Lower leg skin (tissue), 4 donors: ENCODE data around the gene SLC30A3. TPM values are rescaled to one million over a fixed set of nuclear protein-coding genes. Genes with fewer than 3 reads are reported as not detected.

Experiments
- DNase-seq, 2 donors: peaks; one replicate each; pipeline ENCODE4 v3.0.0-alpha.2; 2019; ENCODE audit warnings: low spot score in 2 of 2
- H3K4me3 ChIP-seq: fragments of 200-600 bp; sonication (generic); 2 replicates; pipeline ENCODE4 v1.5.1; 2017; ENCODE audit warnings: mild to moderate bottlenecking, low read depth; ENCODE audit not compliant: poor library complexity, severe bottlenecking
- CTCF ChIP-seq, 3 donors: fragments of 450-650 bp; IDR thresholded peaks; one replicate each; pipeline ENCODE4 v1.5.1; 2016; ENCODE audit warnings: antibody characterized with exemption in 3 of 3, mild to moderate bottlenecking in 3 of 3, moderate library complexity in 2 of 3
- POLR2A ChIP-seq, 2 donors: fragments of 450-650 bp; IDR thresholded peaks; one replicate each; pipeline ENCODE4 v1.6.1; 2016 to 2017; ENCODE audit warnings: antibody characterized with exemption in 2 of 2, mild to moderate bottlenecking in 1 of 2, moderate library complexity in 1 of 2
- WGBS, 2 donors: methylation state at CpG; one replicate each; pipeline ENCODE4 v1.1.5; 2018; 5-methylcytosine and 5-hydroxymethylcytosine counted together
- intact Hi-C: fragments of 100-400 bp; cut with DNase I; formaldehyde crosslinking; loops from one replicate; pipeline ENCODE4 v1.15.0; 2023; ENCODE audit warnings: low total_unique reads
- total RNA-seq, 4 donors: library from RNA; depleted of rRNA; stranded (reverse); fragments of >200 nt; gene quantifications; one replicate each; pipeline ENCODE4 v1.1.0, GENCODE V29; 2016

The SLC30A3 gene
- total RNA-seq, 4 donors from 2014 or later = 0.15 TPM; not detected in 3

- no peak overlapping the region for H3K4me3 ChIP-seq
- intact Hi-C loops = no loop called here
- DNase-seq = no peak
- WGBS, 2 donors = 29 to 58% methylated on average over 6 to 22 of the region's 22 CpGs
- TF ChIP-seq CTCF (IDR thresholded peaks at IDR 0.05) (no peak), POLR2A (IDR thresholded peaks at IDR 0.05) (no peak)
These were observed 12.8 kb downstream of the SLC30A3 start for GRCh38 chr2:27249891-27250651.

- no peak for TF ChIP-seq CTCF (IDR thresholded peaks at IDR 0.05)
- no peak for TF ChIP-seq POLR2A (IDR thresholded peaks at IDR 0.05)
- H3K4me3 ChIP-seq = no peak overlapping the region
- intact Hi-C loops = no loop called here
- DNase-seq = no peak
- 54 to 64% methylated on average over 12 of the region's 12 CpGs for WGBS, 2 donors
These were observed 13.5 kb downstream of the SLC30A3 start for GRCh38 chr2:27249159-27249890.

GRCh38 chr2:27247893-27248292, 15.0 kb downstream of the SLC30A3 start:
- TF ChIP-seq CTCF (IDR thresholded peaks at IDR 0.05) = no peak
- TF ChIP-seq POLR2A (IDR thresholded peaks at IDR 0.05) = no peak
- WGBS, 2 donors = 95 to 97% methylated on average over 4 of the region's 4 CpGs
- intact Hi-C loops = no loop called here
- DNase-seq = no peak
- no peak overlapping the region for H3K4me3 ChIP-seq

GRCh38 chr2:27245626-27246025, 17.2 kb downstream of the SLC30A3 start:
- DNase-seq = no peak
- TF ChIP-seq POLR2A (IDR thresholded peaks at IDR 0.05) (no peak), CTCF (IDR thresholded peaks at IDR 0.05) (no peak)
- 80 to 82% methylated on average over 4 of the region's 4 CpGs for WGBS, 2 donors
- intact Hi-C loops = no loop called here
- H3K4me3 ChIP-seq = no peak overlapping the region

GRCh38 chr2:27245116-27245515, 17.7 kb downstream of the SLC30A3 start:
- no peak overlapping the region for H3K4me3 ChIP-seq
- TF ChIP-seq POLR2A (IDR thresholded peaks at IDR 0.05) (no peak), CTCF (IDR thresholded peaks at IDR 0.05) (no peak)
- 68 to 84% methylated on average over 10 of the region's 10 CpGs for WGBS, 2 donors
- DNase-seq = no peak
- intact Hi-C loops = no loop called here
